ENCODE results near the gene SYNCRIP.

The SYNCRIP gene

GRCh38 chr6:85672623-85673022, 29.9 kb upstream of the SYNCRIP start:
- H2BK120ac ChIP-seq (ENCODE audit: insufficient read depth, low read length, poor library complexity), result no peak overlapping the region
- no peaks in the 10 kb centered on the region for H3K79me2 ChIP-seq (ENCODE audit: control insufficient read depth, insufficient read depth, low read length, poor library complexity)
- no peak overlapping the region for H4K91ac ChIP-seq (ENCODE audit: low read depth, low read length)
- H3K36me3 ChIP-seq (ENCODE audit: control insufficient read depth in 1 of 2, insufficient read depth in 2 of 2, low read length in 2 of 2), result peaks cover 2 to 4% of the 10 kb centered on the region in 2 experiments
- no peak overlapping the region for H3K4ac ChIP-seq (ENCODE audit: low read depth, low read length)
- no peak overlapping the region for H2AFZ ChIP-seq (ENCODE audit: insufficient read depth, low read length, poor library complexity)
- no peak overlapping the region for H3K14ac ChIP-seq (ENCODE audit: low read length)
- no peak overlapping the region for H3K23ac ChIP-seq (ENCODE audit: low read length)
- H3K4me3 ChIP-seq (ENCODE audit: low read depth, low read length), result no peak overlapping the region
- H3K27ac ChIP-seq (ENCODE audit: low read depth, low read length), result no peak overlapping the region
- WGBS (ENCODE audit: extremely low coverage, insufficient coverage, insufficient read length), result no CpG with 5 or more reads among the region's 4 CpGs
- H3K79me1 ChIP-seq (ENCODE audit: low read length), result no peaks in the 10 kb centered on the region
- H4K8ac ChIP-seq (ENCODE audit: low read depth, low read length), result no peak overlapping the region
- no peak overlapping the region for H2BK12ac ChIP-seq (ENCODE audit: low read length)
- H2AK5ac ChIP-seq (ENCODE audit: low read length), result no peak overlapping the region
- no peaks in the 10 kb centered on the region for H3K27me3 ChIP-seq (ENCODE audit: insufficient read depth, low read length)
- H4K12ac ChIP-seq (ENCODE audit: low read depth, low read length), result peak overlapping the region; percentile 18
- no peak for DNase-seq
- no peak overlapping the region for H3K4me2 ChIP-seq (ENCODE audit: low read length)
- no peak overlapping the region for H3K9ac ChIP-seq (ENCODE audit: low read length)
- H2BK5ac ChIP-seq (ENCODE audit: low read depth, low read length, poor library complexity), result no peak overlapping the region
- peaks cover 2 to 3% of the 10 kb centered on the region in 2 experiments for H3K4me1 ChIP-seq (ENCODE audit: control insufficient read depth in 1 of 2, insufficient read depth in 2 of 2, low read length in 2 of 2)
- H3K9me3 ChIP-seq (ENCODE audit: insufficient read depth, low read depth, low read length), result no peaks in the 10 kb centered on the region
- no peak overlapping the region for H3K18ac ChIP-seq (ENCODE audit: low read length)

- no peak overlapping the region for H3K4me3 ChIP-seq (ENCODE audit: low read depth, low read length)
- H2BK5ac ChIP-seq (ENCODE audit: low read depth, low read length, poor library complexity), result no peak overlapping the region
- H3K4me2 ChIP-seq (ENCODE audit: low read length), result no peak overlapping the region
- H4K8ac ChIP-seq (ENCODE audit: low read depth, low read length), result no peak overlapping the region
- H3K18ac ChIP-seq (ENCODE audit: low read length), result no peak overlapping the region
- H3K14ac ChIP-seq (ENCODE audit: low read length), result no peak overlapping the region
- H3K4me1 ChIP-seq (ENCODE audit: control insufficient read depth in 1 of 2, insufficient read depth in 2 of 2, low read length in 2 of 2), result peaks cover 2 to 3% of the 10 kb centered on the region in 2 experiments
- H3K9ac ChIP-seq (ENCODE audit: low read length), result no peak overlapping the region
- no peak overlapping the region for H3K4ac ChIP-seq (ENCODE audit: low read depth, low read length)
- no peak overlapping the region for H2AFZ ChIP-seq (ENCODE audit: insufficient read depth, low read length, poor library complexity)
- DNase-seq, result no peak
- H3K9me3 ChIP-seq (ENCODE audit: insufficient read depth, low read depth, low read length), result no peaks in the 10 kb centered on the region
- H3K23ac ChIP-seq (ENCODE audit: low read length), result no peak overlapping the region
- H4K91ac ChIP-seq (ENCODE audit: low read depth, low read length), result no peak overlapping the region
- no peaks in the 10 kb centered on the region for H3K79me1 ChIP-seq (ENCODE audit: low read length)
- peaks cover 2 to 6% of the 10 kb centered on the region in 2 experiments for H3K36me3 ChIP-seq (ENCODE audit: control insufficient read depth in 1 of 2, insufficient read depth in 2 of 2, low read length in 2 of 2)
- H3K79me2 ChIP-seq (ENCODE audit: control insufficient read depth, insufficient read depth, low read length, poor library complexity), result no peaks in the 10 kb centered on the region
- H3K27ac ChIP-seq (ENCODE audit: low read depth, low read length), result no peak overlapping the region
- no peak overlapping the region for H2BK120ac ChIP-seq (ENCODE audit: insufficient read depth, low read length, poor library complexity)
- no peak overlapping the region for H4K12ac ChIP-seq (ENCODE audit: low read depth, low read length)
- no peaks in the 10 kb centered on the region for H3K27me3 ChIP-seq (ENCODE audit: insufficient read depth, low read length)
- H2AK5ac ChIP-seq (ENCODE audit: low read length), result no peak overlapping the region
- H2BK12ac ChIP-seq (ENCODE audit: low read length), result no peak overlapping the region
These were observed 29.4 kb upstream of the SYNCRIP start for GRCh38 chr6:85672050-85672449.

GRCh38 chr6:85670573-85670972, 27.9 kb upstream of the SYNCRIP start:
- H3K4me3 ChIP-seq (ENCODE audit: low read depth, low read length), result no peak overlapping the region
- peaks cover 2 to 3% of the 10 kb centered on the region in 2 experiments for H3K4me1 ChIP-seq (ENCODE audit: control insufficient read depth in 1 of 2, insufficient read depth in 2 of 2, low read length in 2 of 2)
- no peak overlapping the region for H2BK5ac ChIP-seq (ENCODE audit: low read depth, low read length, poor library complexity)
- H3K23ac ChIP-seq (ENCODE audit: low read length), result no peak overlapping the region
- H3K79me2 ChIP-seq (ENCODE audit: control insufficient read depth, insufficient read depth, low read length, poor library complexity), result no peaks in the 10 kb centered on the region
- H3K14ac ChIP-seq (ENCODE audit: low read length), result no peak overlapping the region
- H2AFZ ChIP-seq (ENCODE audit: insufficient read depth, low read length, poor library complexity), result no peak overlapping the region
- H3K18ac ChIP-seq (ENCODE audit: low read length), result no peak overlapping the region
- no peak overlapping the region for H2AK5ac ChIP-seq (ENCODE audit: low read length)
- WGBS (ENCODE audit: extremely low coverage, insufficient coverage, insufficient read length), result no CpG with 5 or more reads among the region's 3 CpGs
- no peak overlapping the region for H4K12ac ChIP-seq (ENCODE audit: low read depth, low read length)
- no peaks in the 10 kb centered on the region for H3K9me3 ChIP-seq (ENCODE audit: insufficient read depth, low read depth, low read length)
- H3K4me2 ChIP-seq (ENCODE audit: low read length), result no peak overlapping the region
- no peak for DNase-seq
- no peak overlapping the region for H3K9ac ChIP-seq (ENCODE audit: low read length)
- peaks cover 2 to 6% of the 10 kb centered on the region in 2 experiments for H3K36me3 ChIP-seq (ENCODE audit: control insufficient read depth in 1 of 2, insufficient read depth in 2 of 2, low read length in 2 of 2)
- no peak overlapping the region for H2BK120ac ChIP-seq (ENCODE audit: insufficient read depth, low read length, poor library complexity)
- H3K4ac ChIP-seq (ENCODE audit: low read depth, low read length), result no peak overlapping the region
- no peak overlapping the region for H3K27ac ChIP-seq (ENCODE audit: low read depth, low read length)
- H4K8ac ChIP-seq (ENCODE audit: low read depth, low read length), result no peak overlapping the region
- H4K91ac ChIP-seq (ENCODE audit: low read depth, low read length), result no peak overlapping the region
- H3K79me1 ChIP-seq (ENCODE audit: low read length), result no peaks in the 10 kb centered on the region
- H2BK12ac ChIP-seq (ENCODE audit: low read length), result no peak overlapping the region
- no peaks in the 10 kb centered on the region for H3K27me3 ChIP-seq (ENCODE audit: insufficient read depth, low read length)

DNA sequence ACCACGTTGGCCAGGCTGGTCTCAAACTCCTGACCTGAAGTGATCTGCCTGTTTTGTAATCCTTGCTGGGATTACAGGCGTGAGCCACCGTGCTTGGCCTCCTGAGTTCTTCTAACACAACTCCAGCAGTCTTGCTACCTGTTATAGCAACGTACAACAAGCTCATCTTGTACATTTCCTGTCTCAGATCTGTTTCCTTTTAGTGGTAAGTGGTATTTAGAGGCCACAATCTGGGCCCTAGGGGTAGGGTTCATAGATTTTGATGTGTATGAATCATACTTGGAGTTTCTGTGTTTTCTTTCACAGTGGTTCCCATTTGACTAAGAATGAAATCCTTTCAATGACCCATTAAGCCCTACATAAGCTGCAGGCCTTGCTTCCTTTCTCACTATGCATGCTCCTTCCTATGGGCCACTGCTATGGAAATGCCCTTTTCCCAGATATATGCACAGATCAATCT, 27.1 kb upstream of the SYNCRIP start:
- Histone ChIP-seq H3K23ac (ENCODE audit: low read length) (no peak overlapping the region), H3K27ac (ENCODE audit: low read depth, low read length) (no peak overlapping the region), H3K79me2 (ENCODE audit: control insufficient read depth, insufficient read depth, low read length, poor library complexity) (no peaks in the 10 kb centered on the region), H3K9me3 (ENCODE audit: insufficient read depth, low read depth, low read length) (peaks cover 1% of the 10 kb centered on the region), H2BK5ac (ENCODE audit: low read depth, low read length, poor library complexity) (no peak overlapping the region), H3K36me3 (ENCODE audit: control insufficient read depth in 1 of 2, insufficient read depth in 2 of 2, low read length in 2 of 2) (peaks cover 0 to 6% of the 10 kb centered on the region in 2 experiments), H3K18ac (ENCODE audit: low read length) (no peak overlapping the region), H2AFZ (ENCODE audit: insufficient read depth, low read length, poor library complexity) (no peak overlapping the region), H3K4ac (ENCODE audit: low read depth, low read length) (no peak overlapping the region), H4K12ac (ENCODE audit: low read depth, low read length) (no peak overlapping the region), H3K4me1 (ENCODE audit: control insufficient read depth in 1 of 2, insufficient read depth in 2 of 2, low read length in 2 of 2) (peaks cover 0 to 2% of the 10 kb centered on the region in 2 experiments), H3K4me3 (ENCODE audit: low read depth, low read length) (no peak overlapping the region), H2BK12ac (ENCODE audit: low read length) (no peak overlapping the region), H3K79me1 (ENCODE audit: low read length) (no peaks in the 10 kb centered on the region), H2BK120ac (ENCODE audit: insufficient read depth, low read length, poor library complexity) (no peak overlapping the region), H3K9ac (ENCODE audit: low read length) (no peak overlapping the region), H3K27me3 (ENCODE audit: insufficient read depth, low read length) (no peaks in the 10 kb centered on the region), H3K4me2 (ENCODE audit: low read length) (no peak overlapping the region), H3K14ac (ENCODE audit: low read length) (no peak overlapping the region), H4K91ac (ENCODE audit: low read depth, low read length) (no peak overlapping the region), H4K8ac (ENCODE audit: low read depth, low read length) (no peak overlapping the region), H2AK5ac (ENCODE audit: low read length) (no peak overlapping the region)
- DNase-seq, result peak in 1 of 2 donors; percentile 28
- no CpG with 5 or more reads among the region's 4 CpGs for WGBS (ENCODE audit: extremely low coverage, insufficient coverage, insufficient read length)

Measured in trophoblast cell (in vitro differentiated cells and primary cell).